ENCODE data around the gene PIK3R5.

PIK3R5 gene

DNA sequence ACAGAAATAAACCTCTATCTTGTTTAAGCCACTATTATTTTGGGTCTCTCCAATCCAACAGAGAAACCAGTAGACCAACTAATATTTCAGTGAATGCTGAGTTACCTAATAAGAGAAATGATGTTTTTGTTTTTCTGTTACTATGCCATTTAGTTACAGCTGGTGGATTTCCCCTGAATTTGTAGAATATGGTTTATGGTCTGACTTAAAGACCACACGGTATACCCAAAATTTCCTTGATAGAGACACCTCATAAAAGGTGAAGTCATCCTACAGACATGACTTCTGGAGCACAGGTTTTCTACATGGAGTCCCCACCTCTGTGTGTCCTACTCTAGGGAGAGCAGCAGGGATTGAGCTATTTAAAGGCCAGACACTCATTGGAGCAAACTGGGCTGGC lies 13.3 kb downstream of the PIK3R5 start:
- FAIRE-seq, result no peak

DNA sequence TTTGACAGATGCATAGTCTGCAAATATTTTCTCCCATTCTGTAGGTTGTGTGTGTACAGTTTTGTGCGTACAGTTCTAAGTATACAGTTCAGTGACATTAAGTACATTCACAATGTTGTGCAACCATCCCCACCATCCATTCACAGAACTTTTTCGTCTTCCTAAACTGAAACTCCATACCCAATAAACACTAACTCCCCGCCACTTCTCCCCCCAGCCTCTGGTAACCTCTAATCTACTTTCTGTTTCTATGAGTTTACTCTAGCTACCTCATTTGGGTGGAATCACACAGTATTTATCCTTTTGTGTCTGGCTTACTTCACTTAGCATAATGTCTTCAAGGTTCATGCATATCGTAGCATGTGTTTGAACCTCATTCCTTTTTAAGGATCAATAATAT lies 14.3 kb downstream of the PIK3R5 start:
- no peak for FAIRE-seq

DNA sequence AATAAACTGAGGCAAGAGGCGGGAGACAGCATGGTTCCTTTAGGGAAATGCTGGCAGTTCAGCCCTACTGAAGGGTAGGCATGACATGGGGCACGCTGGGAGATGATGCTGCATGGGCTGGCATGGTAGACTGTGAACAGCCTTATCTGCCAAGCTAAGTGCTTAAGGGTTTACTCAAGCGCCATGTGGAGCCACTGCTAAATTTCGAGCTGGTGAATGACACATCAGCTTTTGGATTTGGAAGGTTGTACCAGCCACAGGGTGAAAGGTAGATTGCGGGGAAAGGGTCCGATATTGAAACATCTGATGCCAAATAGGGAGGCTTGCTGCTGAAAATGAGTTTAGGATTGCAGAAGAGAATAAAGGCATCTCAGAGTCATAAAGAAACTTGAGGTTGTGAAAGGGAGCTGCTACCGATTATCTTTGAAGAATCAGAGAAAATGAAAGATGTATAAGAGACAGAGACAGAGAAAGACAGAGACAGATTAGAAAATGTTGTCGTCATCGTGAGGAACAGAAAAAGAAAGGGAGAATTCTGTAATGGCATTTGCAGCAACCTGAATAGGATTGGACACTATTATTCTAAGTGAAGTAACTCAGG lies 16.3 kb downstream of the PIK3R5 start:
- no peak for FAIRE-seq

DNA sequence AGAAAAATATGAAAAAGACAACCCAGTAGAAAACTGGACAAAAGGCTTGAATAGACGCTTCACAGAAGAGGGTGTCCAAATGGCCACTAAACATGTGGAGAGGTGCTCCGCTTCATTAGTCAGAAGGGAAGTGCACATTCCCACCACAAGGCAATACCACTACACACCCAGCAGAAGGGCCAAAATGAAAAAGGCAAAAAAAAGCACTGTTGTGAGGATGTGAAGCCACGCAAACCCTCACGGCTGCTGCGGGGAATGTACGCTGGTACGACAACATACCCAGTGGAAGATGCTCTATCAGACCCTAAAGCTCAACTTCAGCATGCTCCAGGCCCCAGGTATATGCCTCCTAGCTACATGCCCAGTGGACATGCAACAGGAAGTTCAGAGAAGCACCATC lies 17.0 kb downstream of the PIK3R5 start:
- FAIRE-seq, result no peak

DNA sequence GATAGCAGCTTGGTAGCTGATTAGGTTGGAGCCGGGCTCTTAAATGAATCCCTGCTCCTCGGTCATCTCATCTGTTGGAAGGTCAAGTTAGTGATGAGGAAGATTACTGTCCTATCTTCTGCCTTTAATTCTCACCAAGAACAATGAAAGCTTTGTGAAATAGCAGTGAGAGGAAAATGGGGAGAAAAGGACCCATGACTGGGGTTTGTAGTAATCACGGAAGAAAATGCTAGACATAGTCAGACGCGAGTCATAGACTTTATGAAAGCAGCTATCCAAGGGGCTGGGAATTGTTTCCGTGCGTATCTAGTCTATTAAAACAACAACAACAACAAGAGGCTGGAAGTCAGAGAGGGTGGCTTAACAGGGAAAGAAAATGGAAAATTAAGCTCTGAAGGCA lies 18.3 kb downstream of the PIK3R5 start:
- no peak for FAIRE-seq

DNA sequence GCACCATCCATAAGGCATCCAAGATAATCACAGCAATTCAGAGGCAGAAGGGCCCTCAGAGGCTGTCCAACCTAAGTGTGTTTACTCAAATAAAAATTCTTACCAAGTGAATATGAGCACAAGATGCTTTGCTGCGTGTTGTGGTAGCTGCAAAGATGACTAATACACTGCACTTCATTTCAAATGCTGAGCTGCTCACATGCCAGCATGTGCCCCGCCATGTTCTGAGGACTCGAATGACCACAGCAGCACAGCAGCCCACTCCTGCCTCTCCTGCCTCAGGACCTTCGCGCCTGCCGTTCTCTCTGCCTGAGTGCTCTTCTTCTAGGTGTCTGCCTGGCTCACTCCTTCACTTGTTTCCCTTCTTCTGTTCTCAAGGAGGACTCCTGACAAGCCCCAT lies 19.0 kb downstream of the PIK3R5 start:
- FAIRE-seq, result no peak

DNA sequence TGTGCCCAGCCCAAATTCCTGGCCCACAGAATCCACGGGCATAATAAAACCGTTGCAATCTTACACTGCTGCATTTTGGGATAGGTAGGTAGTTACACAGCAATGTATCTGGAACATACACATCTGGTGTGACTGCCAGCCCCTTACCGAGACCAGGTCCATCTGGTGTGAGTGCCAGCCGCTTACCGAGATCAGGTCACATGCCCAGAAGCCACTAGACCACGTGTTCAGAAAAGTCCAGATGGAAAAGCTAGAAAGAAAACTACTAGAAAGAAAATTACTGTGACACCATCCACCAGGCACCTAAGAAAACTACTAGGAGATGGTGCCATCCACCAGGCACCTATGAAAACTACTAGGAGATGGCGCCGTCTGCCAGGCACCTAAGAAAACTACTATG lies 19.4 kb downstream of the PIK3R5 start:
- FAIRE-seq, result no peak

DNA sequence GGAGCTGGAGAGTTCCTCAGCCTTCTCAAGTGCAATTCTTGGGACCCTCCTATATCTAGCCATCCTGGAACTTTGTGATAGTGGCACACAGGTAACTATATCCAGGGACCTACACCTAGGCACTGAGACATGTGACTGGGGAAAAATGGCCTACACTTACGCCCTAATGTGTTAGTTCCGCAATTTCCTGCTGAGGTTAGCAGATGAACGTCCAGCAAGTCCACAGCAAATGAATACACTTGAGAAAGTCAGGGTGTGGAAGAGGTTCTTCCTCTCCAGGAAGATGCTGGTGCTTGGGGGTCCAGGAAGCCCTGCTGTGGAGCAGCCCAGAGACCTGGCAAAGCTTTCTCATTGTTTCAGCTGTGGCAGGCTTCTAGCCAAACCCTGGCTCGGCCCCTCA lies 20.8 kb downstream of the PIK3R5 start:
- no peak for FAIRE-seq

DNA sequence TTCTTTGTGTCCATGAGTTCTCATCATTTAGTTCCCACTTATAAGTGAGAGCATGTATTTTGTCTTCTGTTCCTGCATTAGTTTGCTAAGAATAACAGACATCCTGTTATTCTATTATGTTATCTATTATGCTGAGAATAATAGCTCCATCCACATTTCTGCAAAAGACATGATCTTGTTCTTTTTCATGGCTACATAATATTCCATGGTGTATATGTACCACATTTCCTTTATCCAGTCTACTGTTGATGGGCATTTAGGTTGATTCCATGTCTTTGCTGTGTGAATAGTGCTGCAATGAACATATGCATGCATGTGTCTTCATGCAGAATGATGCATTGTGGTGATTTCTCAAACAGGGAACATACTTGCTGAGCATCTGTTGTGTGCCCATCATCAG lies 21.4 kb downstream of the PIK3R5 start:
- FAIRE-seq, result no peak

DNA sequence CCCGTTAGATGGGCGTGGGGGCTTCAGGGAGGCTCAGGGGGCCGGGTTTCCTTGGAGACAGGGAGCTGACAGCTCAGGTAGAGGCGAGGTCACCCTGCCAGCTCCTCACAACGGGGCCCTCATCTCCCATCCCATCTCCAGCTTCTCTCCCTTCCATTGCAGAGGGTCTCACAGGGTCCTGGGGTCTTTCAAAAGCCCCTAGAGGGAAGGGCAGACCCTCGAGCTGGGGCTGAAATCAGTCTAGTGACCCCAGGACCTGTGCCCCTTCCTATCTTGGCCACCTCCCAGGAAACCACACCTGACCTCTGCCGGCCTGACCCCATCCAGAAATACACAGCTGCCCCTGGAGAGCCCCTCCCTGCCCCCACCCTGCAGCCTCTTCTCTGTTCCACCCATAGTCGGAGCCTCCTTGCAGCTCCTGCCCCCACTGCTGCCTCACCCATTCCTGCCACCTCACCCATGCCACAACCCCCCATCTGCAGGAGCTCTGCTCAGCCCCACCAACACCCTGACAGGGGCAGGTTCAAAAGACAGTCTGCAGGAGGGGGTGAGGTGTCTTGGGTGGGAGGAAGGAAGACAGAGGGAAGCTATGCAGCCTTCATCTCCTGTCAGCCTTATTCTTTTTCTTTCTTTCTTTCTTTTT lies 23.4 kb downstream of the PIK3R5 start:
- FAIRE-seq, result no peak

DNA sequence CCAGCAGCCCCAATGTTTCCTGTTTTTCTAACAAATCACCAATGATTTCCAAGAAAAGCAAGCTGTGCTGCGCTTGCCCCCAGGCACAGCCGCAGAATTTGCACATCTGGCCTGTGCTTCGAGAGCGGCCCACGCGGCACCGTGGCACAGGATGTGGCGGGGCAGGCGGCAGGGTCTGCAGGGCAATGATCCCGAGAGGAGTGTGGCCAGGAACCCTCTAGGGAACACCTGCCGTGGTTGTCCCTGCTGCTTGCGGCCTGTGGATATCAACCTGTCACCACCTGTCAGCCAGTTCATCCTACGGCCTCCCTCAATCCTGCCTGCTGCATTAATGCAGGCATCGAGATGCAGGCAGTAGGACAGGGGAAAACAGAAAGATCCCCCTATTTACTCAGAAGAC lies 24.0 kb downstream of the PIK3R5 start:
- FAIRE-seq, result no peak

DNA sequence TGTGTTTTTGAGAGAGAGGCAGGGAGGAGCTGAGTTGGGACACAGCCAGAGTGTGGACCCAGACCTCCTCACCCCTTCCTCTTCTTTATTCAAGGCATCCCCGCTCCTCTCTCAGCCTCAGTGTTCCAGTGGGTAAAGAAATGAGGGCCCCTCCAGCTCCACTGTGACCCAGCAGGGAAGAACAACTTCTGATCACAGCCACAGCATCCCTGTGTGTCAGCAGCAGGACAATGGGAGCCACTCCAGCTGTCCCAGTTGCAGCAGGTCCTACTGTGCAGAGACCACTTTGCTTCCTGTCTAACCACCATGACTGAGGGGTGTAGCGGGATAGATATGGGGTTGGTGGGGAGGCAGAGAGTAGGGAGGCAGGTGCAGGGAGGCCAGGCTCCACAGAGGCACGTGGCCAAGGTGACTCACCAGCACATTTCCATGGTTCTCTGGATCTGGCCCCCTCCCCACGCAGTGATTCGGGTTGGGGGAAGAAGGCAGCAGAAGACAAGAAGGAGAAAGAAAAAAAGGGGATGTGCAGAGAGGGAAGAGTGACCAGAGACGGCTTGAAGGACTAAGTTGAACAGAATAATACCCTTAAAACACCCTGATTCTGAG lies 24.5 kb downstream of the PIK3R5 start:
- no peak for FAIRE-seq

DNA sequence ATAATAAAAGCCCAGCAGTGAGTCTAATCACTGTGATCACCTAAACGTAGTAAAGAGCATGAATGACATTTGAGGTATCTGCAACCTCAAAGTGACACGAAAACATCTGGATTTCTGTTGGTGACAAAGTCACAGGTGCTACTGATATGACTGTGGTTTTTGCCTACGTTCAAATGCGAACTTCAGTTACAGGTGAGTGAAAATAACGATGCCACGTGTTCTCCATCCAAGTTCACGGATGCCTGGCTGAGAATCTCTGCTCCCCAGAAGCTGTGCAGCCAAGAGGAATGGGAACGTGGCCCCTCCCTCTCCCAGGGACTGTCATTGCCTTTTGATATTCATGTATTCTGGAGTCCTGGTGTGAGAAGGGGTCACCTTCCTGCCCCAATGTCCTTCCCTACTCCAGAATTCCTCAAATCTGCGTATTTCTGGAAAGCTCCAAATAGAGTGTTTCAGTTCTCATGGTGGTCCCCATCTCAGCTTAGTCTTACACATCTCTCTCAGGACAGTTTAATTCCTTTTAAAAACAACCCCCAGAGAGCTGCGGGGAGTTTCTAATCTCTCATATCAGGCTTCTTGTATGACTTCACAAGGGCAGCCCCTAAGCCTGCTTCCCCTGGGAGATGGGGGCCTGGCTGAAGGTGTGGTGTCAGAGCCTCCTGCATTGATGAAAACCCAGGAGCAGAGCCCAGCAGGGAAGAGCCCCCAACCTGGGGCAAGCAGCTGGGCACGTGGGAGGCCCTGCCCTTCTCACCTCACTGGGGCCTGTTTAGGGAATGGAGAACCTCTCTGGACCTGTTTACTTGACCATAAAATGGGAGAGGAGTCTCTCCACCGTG lies 25.8 kb downstream of the PIK3R5 start:
- no peak for FAIRE-seq

DNA sequence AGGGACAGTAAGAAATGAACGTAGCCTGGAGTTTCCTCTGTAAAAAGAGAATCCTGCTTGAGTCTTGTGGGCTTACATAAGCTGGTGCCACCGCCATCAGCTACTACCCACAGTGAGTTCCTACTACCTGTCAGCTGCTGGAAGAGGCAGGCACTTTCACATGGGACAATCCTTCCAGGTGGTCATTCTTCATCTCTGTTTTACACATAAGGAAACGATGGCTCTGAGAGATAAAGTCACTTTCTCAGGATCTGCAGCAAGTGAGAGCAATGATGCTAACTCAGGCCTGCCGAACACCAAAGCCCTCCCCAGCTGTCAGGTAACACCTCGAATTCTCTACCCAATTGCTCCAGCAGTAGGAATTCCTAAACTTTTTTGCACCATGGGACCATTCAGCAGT lies 26.6 kb downstream of the PIK3R5 start:
- no peak for FAIRE-seq

DNA sequence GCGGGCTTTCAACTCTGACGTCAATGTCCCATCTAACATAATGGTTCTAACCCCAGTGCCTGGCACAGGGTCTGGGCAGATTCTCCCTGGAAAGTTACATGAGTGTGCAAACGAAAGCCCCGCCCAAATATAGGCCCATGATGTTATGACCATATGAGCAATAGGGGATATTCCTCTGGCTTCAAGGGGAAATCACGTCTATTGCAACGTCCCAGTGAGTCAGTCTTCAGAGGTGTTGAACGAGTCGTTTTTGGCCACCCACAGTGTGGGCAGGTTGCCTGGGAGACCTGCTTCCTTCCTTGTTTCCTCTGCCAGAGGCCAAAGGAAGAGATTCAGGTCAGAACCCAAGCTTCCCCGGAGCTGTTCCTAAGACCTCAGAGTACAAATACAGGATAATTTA lies 30.3 kb downstream of the PIK3R5 start:
- FAIRE-seq, result no peak

DNA sequence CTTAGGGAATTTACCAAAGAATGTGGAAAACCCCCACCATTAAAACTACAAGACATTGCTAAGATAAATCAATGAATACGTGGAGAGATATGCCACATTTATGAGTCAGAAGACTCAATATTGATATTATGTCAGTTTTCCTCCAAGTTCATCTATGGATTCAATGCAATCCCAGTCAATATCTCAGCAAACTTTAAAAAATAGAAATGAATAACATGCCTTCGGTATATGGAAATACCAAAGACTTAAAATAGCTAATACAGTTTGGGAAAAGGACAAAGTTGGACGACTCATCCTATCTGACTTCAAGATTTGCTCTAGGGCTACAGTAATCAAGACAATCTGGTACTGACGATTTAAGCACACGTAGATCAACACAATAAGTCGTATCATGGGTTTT lies 31.2 kb downstream of the PIK3R5 start:
- no peak for FAIRE-seq

DNA sequence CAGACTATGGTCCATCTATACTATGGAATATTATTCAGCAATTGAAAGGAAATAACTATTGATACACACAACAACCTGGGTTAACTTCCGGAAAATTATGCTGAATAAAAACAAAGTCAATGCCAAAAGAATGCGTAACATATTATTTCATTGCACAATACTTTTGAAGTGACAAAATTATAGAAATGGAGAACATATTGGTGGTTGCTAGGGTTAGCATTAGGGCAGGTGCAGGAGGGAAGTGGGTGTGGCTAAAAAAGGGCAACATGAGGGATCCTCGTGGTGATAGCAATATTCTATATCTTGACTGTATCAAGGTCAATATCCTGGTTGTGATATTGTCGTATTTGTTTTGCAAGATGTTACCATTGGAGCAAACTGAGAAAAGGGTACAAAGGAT lies 34.9 kb downstream of the PIK3R5 start:
- no peak for FAIRE-seq

DNA sequence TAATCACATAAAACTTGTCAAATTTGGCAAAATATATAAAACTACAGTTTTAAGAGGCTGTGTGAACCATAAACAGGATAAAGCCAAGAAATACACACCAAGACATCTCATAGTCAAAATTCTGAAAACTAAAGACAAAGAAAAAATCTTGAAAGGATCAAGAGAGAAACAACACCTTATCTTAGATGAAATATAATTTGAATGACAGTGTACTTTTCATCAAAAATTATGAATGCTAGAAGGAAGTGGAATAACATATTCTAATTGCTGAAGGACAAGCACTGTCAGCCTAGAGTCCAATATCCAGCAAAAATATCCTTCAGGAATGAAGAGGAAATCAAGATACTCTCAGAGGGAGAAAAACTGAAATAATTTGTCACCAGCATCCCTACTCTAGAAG lies 37.2 kb downstream of the PIK3R5 start:
- no peak for FAIRE-seq

DNA sequence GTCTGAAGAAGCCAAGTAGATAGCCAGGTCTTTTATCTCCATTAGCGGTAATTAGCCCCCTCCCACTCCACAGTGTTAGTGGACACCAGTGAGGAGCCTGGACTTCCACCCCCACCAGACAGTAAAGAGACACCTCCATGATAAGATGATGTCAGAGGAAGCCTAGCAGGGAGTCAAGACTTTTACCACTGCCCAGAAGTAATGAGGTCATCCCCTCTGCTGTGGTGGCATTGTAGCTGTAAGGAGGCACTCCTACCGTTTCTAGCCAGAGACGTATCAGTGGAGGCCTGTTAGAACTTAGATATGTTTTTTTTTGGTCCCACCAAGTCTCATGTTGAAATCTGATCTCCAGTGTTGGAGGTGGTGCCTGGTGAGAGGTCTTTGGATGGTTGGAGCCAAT lies 38.1 kb downstream of the PIK3R5 start:
- FAIRE-seq, result no peak

DNA sequence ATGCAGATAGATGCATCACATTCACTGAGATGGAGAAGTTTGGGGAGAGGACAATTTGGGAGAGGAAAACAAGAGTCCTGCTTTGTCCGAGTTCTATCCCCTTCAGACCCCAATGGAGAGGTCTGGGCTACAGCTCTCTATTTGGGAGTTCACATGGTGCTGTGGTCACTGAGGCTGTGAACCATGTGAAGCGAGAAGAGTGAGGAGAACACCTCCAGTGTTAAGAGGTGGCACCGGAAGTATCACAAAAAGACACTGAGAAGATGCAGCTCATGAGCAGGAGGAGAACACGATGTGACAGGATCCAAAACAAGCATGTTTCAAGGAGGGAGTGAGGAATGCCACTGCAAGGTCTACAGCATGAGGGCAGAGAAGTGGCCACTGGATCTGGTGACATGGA lies 39.7 kb downstream of the PIK3R5 start:
- FAIRE-seq, result no peak

DNA sequence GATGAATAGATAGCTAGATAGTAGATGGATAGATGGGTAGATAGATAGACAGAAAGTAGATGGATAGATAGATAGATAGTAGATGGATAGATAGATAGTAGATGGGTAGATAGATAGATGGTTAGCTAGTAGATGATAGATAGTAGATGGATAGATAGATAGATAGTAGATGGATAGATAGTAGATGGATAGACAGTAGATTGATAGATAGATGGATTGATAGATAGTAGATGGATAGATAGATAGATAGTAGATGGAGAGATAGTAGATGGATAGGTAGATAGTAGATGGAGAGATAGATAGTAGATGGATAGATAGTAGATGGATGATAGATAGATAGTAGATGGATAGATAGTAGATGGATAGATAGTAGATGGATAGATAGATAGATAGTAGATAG lies 40.4 kb downstream of the PIK3R5 start:
- FAIRE-seq, result no peak

DNA sequence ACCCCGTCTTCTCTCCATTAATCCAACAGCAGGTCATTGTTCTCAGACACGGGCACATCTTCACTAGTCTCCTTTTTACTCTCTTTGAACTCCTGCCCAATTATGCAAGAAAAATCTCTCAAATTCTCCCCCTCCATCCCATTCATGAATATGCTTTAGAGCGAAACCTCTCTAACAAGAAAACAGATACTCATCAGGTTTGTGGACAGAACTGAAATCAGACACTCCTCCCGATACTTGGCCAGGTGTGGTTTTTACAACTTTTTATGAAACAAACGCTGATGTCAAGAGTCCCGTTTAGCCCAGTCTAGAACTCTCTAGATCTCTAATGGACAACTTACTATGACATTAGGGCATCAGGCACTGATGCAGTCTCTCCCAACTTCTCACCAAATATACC lies 40.9 kb downstream of the PIK3R5 start:
- no peak for FAIRE-seq

DNA sequence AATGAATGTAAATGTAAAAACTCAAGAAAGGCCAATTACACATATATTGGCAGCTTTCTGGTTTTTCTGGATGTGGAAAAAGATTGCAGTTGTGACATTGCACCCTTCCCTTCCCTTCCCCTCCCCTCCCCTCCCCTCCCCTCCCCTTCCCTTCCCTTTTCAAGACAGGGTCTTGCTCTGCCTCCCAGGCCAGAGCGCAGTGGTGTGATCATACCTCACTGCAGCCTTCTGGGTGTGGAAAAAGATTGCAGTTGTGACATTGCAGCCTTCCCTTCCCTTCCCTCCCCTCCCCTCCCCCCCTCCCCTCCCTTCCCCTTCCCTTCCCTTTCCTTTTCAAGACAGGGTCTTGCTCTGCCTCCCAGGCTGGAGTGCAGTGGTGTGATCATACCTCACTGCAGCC lies 41.7 kb downstream of the PIK3R5 start:
- FAIRE-seq, result no peak

DNA sequence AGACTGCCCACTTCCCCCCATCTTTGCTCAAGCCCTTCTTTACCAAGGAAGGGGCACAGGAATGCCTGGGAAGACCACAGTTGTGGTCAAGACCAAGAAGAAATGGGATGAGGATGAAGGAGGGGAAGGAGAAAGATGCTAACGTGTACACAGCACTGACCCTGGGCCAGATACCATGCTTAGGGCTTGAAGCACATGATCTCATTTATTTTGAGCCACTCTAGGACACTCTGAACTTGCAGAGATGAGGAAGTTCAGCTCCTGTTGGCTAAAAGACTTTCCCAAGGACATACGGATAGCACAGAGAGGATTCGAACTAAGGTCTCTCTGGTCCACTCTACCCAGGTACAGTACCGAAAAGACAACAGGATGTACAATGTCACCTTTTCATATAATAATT lies 42.6 kb downstream of the PIK3R5 start:
- FAIRE-seq, result no peak

Data from A204.1 (cell line).